HG03378 (cell line): ENCODE data around the gene SRRD.

Source experiments
- ATAC-seq: cut with Tn5 transposase; IDR thresholded peaks from one replicate; pipeline ENCODE4 v1.9.1; 2021; ENCODE audit warnings: mild to moderate bottlenecking, moderate library complexity; ENCODE audit not compliant: unreplicated experiment

The SRRD gene

DNA sequence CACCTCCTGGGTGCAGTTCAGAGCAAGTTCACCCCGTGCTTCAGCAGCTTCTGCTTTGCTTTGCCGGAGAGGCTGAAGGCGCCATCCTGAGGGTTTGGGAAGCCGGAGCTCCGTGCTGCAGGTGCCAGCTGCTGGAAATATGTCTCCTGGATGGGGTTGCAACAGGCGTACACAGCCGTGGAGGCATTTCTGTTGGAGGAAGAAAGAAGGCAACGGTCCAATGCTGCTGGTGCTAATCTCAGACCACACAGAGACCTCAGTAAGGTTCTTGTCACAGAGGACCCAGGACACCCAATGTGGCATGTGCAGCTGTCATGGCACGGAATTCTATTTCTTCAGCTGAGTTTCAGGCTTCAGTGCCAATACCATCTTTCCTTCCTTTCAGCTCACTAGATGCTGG is 30.5 kb upstream of the SRRD start:
- no peak for ATAC-seq

DNA sequence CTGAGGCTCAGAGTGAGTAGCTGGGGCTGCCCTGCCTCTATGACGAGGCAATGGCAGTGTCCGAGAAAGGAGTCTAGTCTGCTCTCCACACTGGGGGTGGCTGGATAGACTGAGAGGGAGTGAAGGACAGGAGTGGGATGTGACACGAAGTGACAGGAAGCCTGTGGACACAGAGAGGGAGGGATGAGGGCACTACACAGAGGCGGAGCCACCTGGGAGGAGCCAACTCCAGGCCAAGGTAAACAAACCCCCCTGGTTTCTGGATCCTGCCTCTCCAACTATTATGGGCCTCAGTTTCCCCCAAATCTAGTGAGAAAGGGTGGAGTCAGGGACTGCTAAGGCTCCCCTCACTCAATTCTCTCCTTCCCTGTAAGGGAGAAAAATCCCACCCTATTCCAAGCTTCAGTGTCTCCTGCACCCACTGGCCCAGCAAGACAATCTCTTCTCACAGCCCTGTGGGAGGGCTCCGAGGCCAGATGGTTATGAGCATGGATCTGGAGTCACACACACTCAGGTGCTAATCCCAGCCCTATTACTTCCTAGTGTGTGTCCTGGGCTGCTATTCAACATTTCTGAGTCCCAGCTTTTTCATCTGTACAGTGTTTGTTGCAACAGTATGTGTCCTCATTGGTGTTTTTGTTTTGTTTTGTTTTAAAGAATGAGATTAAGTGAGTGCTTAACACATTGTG is 29.7 kb upstream of the SRRD start:
- ATAC-seq = no peak

DNA sequence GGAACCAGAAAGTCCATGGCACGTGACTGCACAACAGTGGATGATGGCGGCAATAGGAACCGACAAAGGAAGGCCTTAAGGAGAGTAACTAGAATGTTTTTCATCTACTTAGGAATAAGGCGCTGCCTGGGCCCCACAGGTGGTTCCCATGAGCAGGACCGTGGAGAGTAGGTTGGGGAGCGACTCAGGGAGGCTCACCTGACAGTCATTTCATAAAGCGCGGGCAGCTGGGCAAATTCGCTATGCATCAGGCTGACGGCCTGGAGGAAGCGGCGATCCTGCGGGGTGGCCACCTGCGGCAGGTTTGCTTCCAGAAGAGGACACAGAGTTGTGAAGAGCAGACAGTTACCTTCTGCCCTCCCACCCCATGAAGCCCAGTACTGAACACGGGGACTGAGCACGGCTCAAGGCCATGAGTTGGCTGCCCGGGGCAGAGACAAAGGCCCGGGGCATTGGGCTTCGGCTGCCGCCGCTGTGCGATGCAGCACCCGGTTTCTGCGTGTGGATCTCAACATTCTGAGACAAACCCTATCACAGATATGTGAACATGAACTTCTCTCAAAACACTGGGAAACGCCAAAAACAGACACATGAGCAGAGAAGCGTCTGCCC is 25.9 kb upstream of the SRRD start:
- ATAC-seq = no peak

DNA sequence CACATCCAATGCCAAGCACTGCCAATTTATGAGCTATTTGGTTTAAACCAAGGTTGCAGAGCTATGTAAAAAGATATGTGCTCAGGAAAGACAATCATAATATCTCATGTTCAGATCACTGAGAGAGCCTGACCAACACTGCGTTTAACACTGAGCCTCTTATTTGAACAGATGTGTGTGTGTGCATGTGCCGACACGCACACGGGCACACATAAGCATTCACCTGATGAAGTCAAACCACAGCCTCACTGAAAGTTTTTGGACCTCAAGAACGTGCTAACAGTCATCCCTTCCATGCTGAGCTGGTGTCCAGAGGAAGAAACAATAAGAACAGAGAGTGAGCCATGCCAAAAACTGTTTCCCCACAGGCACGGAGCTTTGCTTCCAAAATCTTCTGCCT is 23.5 kb upstream of the SRRD start:
- ATAC-seq = no peak

DNA sequence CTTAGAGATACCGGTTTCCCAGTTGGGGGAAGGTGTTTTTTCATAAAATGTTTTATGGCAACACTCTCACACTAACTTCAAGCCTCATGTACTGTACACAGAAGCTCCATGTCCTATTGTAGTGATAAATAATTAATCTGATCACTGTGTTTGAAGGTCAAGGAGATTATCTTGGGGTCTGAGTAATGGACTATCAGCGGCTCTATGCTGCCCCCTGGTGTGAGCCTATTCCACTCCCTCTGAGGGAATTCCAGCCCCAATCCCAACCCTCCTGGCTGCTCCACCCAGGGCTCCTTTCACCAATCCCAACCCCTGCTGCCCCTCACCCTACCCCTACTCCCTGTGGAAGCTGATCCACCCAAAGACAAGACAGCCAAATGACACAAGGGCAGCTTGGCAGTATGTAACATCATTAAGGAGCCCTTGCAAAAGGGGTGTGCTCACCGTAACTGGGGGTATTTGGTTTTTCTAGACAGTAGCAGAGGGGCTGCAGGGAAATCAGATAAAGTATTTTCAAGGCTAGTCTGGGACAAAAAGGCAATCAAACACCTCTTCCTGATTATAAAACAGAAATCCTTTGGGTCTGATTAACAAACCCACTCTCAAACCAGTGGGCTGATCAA is 22.4 kb upstream of the SRRD start:
- ATAC-seq = no peak

DNA sequence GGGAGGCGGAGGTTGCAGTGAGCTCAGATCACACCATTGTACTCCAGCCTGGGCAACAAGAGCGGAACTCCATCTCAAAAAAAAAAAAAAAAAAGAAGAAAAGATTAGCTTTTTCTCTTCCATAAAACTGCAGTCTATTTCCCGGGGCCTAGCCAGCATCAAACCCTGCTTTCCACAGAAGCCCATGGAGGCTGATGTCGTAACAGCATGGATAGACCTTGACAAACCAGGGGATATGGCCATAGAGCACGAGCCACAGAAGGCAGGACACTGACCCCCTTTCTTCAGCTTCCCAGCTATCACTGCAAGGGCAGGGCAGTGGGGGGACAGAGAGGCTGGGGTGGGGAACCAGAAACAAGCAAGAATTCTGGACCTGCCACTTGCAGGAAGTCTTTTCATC is 21.6 kb upstream of the SRRD start:
- no peak for ATAC-seq

DNA sequence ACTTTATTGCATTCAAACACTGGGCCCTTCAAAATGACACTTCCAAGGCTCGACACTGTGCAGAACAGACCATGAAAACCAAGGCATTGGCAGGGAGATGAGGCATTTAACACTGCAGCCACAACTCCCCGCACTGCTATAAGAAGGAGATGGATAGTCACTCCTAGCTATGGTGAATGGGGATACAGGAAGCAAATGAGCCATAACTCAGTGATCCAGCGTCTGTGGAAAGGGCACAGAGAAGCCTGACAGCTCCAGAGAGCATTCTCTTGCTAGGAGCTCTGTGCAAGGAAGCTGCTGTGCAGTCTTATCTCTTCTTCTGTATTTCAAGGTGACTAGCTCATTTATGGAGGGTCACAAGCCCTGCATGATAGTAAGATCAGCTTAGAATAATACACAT is 21.0 kb upstream of the SRRD start:
- no peak for ATAC-seq

DNA sequence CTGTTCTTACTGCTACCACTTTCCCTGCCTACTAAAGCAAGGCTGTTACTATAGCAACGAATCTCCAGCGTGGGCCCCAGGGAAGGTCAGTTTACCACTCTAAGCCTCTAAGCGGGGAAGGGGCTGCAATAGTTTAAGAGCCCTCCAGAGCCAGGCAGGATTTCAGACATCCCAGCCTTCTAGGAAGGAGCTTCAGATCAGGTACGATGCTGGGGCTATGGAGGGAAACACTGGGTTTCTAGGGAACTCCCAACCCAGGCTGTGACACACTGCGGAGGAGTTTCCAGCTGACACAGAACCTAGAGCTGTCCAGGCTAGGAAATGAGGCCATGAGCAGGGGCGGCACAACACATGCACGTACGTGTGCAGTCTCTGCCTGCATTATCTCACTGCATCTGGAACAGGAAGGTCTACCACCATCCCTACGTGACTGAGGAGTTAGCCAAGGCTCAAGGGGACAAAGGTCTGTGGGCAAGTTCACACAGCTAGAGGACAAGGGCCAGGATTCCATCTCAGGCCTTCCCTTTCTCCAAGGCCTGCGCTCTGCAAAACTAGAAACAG is 20.5 kb upstream of the SRRD start:
- no peak for ATAC-seq

DNA sequence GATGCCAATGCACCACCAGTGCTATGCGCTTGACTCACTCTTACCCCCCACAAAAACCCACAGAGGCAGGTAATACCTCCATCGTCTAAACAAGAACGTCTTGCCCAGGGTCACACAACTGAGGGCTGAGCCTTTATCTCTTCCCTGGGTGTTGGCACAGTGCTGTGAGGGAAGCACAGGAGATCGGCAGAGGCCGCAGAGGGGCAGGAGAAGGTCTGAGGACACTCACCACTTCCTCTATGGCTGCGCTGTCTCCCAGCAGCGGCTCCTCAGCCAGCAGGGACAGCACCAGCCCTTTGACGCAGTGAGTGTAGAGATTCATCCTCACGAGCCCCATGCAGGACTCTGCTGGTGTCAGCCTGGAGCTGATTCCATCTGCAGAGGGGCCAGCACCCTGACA is 20.0 kb upstream of the SRRD start:
- ATAC-seq = no peak

DNA sequence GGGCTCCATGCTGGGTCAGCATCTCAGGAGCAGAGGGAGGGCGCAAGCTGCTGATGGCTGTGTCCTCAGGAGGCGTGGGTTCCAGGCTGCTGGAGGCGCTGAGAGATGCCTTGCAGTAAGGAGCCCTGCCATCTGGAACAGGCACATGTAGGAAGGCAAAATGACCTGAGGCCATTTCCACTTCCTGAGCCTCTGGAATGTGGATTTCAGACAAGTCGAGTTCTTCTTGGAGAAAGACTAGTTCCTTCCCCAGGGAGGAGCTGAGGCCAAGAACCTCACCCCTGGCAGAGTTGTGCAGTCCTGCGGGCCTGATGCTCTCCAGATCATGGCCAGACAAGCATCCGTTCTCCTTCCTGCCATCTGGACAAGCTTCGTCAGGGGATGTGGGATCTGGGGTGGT is 19.4 kb upstream of the SRRD start:
- ATAC-seq = no peak

DNA sequence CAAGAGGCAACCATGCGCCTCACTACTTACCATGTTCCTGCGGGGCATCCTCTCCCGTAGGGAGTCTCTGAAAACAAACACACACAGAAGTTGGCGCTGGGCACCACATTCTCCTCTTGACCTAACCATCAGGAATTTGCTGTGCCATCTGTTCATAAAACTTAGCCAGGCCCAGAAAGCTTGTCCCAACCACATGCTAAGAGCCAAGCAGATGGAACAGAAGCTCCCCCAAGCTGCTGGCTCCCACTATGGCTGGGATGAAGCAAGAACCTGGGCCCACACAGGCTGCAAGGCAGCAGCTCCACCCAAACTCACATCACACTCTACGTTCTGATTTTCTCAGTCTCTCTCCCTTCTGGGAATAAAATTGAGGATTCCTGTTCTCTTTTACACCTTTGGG is 17.5 kb upstream of the SRRD start:
- ATAC-seq = no peak

DNA sequence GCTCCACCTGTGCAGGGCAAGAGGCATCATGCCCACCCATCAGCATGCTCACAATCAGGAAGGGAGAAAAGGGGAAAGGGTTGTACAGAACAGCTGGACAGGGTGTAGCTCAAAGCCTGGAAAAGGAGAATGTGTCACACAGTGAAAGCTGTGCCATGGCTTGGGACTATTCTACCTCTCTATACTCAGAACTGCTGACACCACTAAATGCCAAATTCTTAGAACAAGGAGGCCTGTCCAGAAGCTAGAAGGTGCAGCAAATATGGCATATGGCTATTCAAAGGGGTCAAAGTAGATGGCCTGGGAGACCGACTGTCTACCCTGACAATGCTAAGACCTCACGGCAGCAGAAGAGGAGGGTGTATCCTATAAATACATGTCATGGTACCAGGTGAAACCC is 12.9 kb upstream of the SRRD start:
- no peak for ATAC-seq

DNA sequence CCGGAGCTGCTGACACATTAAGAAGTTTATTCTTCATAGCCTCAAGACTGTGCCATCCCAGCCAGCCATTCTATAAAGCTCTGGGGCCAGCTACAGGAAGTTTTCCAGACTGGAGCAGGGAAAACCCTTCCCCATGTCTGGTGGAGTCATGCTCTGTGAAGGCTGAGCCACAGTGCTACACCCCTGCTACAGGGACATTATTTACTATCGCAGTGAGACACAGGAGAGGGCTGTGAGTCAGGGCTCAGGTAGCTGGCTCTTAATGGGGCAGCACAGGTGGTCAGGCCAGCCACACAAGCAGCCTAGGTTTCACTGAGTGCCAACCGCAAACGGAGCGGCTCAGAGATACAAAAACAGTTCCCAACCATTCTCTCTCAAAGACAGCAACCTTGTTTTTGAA is 12.2 kb upstream of the SRRD start:
- ATAC-seq = no peak

DNA sequence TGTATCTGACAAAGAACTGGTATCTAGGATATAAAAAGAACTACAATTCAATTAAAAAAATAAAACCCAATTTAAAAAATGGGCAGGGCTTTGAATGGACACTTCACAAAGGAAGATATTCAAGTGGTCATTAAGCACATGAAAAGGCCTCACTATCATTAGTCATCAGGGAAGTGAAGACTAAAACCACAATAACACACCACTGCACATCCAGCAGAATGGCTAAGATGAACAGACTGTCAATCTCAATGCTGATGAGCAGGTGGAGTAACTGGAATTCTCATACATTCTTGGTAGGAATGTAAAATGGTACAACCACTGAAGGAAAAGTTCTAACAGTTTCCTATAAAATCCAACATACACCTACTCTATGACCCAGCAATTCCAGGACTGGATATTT is 9.0 kb upstream of the SRRD start:
- no peak for ATAC-seq

DNA sequence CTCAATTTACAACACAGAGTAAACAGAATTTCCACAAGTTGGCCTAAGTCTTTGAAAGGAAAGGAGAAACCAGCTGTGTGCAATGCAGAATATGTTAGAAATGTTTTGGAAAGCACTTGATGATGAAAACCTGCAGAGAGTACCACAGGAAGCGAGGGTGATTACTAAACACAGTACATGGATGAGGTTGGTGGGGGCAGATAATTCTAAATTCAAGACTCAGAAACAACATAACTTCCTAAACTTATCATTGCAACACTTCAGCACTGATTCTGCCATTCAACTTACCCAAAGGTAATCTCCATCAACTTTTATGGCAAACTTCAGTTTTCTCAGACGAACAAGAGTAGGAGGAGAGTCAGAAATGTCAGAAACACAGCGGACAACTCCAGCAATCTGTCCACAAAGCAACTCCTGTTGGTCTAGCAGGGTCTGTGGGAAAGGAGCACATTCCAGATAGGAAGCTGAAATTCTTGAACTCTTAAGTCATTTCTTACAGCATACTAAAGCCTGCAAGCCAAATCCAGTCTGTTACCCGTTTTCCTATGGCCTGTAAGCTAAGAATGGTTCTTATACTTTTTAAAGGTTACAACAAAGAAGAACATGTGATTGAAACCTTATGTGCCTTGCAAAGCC is 6.9 kb upstream of the SRRD start:
- ATAC-seq = no peak

DNA sequence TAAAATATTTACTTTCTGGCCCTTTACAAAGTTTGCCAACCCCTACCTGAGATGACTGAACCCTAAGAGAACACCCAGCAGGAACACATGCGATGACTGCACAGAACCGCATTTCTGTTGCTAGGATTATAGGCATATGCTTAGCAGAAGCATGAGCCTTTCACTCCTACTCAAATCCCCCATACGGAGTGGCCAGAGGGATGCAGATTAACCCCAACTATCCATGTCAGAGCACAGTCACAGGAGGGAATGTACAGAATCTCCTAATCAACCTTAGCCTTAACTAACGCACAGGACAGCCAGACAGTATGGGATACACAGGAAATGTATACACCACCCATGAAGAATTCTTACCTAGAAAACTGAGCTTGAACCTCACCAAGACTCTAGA is 6.3 kb upstream of the SRRD start:
- ATAC-seq = no peak

DNA sequence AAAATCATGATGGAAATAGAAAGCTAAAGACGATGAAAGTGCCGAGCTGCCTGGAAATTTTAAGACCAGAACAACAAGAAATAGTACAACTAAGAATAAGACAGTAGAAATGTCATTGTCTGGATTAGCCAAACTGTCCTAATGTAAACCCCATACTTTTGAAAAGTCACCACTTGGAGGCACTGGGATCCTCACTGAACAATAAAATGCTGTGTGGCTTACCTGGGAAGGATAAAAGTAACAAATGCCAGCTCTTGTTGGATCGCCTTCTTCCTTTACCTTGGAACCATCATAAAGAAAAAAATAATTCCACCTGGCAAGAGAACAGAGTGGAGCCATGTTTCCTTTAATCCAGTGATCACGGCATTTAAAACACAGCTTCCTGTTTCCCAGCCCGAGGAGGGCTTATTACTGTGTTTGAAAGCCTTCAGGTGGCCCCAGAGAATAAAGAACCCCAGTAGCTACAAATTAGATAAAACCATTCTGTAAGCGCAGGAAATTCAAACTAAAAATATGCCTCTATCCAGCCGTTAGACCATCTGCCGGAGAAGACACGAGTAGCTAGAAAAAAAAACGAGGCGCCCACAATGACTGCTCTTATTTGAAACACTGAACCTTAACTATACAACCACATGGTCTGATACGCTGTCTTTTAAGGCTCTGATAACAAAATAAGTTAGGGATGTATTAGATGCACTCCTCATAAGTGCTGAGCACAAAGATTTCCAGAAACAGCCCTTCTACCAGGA is 4.5 kb upstream of the SRRD start:
- ATAC-seq = no peak

DNA sequence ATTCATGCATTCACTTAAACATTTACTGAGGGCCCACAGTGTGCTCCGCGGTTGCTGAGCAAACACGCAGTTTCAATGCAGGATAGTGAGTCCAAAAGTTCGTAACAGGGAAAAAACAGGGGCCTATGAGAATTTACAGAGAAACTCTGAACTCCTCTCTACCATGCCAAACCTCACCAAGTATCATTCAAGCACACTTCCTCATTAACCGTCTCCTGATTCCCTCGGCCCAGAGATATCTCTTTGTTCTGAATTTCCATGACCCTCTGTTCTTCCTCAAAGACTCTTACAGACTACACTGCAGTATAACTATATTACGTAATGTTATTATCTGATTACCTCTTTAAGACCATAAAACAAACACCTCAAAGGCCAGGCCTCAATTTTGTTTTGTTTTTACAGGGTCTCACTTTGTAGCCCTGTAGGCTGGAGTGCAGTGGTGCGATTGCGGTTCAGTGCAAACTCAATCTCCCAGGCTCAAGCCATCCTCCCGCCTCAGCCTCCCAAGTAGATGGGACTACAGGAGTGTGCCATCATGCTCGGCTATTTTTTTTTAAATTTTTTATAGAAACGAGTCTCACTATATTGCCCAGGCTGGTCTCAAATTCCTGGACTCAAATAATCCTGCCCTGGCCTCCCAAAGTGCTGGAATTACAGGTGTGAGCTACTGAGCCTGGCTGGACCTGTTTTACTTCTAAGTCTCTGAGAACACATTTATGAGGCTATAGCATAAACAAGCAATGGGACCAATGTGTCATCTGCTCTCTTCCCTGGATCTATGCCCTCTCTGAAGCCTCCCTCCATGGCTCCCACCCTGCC is 3.7 kb upstream of the SRRD start:
- no peak for ATAC-seq

DNA sequence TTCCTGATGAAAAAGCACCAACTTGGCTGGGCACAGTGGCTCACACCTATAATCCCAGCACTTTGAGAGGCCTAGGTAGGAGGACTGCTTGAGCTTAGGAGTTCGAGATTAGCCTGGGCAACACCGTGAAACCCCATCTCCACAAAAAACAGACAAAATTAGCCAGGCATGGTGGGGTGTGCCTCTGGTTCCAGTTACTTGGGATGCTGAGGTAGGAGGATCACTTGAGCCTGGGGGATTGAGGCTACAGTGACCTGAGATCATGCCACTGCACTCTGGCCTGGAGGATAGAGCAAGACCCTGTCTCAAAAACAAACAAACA is 3.1 kb upstream of the SRRD start:
- no peak for ATAC-seq

DNA sequence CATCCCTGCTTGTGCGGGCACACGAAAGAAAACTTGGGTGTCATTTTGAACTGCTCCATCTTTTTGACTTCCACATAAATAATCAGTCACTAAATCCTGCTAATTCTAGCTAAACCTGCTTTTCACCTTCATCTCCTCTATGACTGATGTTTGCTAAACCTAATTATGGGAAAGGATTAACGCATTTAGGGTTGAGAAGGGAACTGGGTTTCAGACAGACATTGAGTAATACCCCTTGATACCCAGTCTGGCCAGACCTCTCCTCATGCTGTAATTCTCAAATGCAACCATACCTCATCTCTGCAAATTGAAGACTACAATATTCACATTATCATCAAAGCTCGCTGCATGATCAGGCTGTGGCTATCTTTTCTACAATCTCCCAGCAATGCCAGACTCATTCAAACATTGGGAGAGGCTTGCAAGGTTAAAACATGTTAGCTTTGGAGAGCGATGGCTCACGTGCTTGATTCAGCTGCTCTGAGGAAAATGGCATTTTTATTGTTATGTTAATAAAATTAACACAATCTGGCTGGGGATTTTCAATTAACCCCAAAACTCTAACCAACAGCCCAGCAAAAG is 2.5 kb upstream of the SRRD start:
- no peak for ATAC-seq
